ENCODE results near the gene UNC5CL. TPM values are rescaled to one million over a fixed set of nuclear protein-coding genes. Genes with fewer than 3 reads are reported as not detected.

UNC5CL gene
- total and polyA plus RNA-seq, 2 of the 4 experiments (the other 2 are of a cell fraction): not detected

DNA sequence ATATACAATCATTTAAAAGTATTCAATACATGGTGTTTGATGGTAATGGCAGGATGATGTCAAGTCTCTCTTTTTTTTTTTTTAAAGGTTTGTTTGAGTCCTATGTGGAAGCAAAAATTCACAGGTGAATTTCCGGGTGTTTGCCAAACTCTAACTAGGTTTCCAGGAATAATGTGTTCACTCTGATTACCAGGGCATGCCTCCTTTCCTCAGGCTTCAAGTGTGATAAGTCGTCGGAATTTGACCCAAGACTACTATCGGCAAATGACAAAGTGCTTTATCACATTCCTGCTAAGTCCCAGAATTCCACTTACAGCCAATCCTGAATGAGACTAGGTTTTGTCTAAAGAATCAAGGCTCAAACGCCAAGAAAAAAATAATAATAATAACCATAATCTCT, 25.8 kb upstream of the UNC5CL start:
- ATAC-seq (ENCODE audit: low read depth) (no peak), DNase-seq (no peak)
- H2AFZ ChIP-seq (replicated peaks; ENCODE audit: low read length, poor library complexity): no peak overlapping the region
- no peaks in the 10 kb centered on the region for H3K79me1 ChIP-seq (ENCODE audit: low read depth in 1 of 2, low read length in 2 of 2)
- no peak overlapping the region for H3K27ac ChIP-seq (ENCODE audit: insufficient read depth, low read length)
- no peaks in the 10 kb centered on the region; the same call in 1 of the 2 replicates for H3K36me3 ChIP-seq (ENCODE audit: control insufficient read depth, insufficient read depth, low read length)
- no CpG with 5 or more reads among the region's 5 CpGs for WGBS, 2 experiments (ENCODE audit: extremely low coverage in 2 of 2, insufficient read length in 1 of 2)
- H3K4me1 ChIP-seq (ENCODE audit: control insufficient read depth, insufficient read depth, low read length): no peaks in the 10 kb centered on the region
- no peak overlapping the region for H2BK15ac ChIP-seq (ENCODE audit: low read depth, low read length)
- no peak overlapping the region for H3K23ac ChIP-seq (ENCODE audit: low read depth, low read length)
- POLR2A ChIA-PET (ENCODE audit: unreplicated experiment): no interaction called here
- TF ChIP-seq MXI1 (IDR thresholded peaks at IDR 0.05; ENCODE audit: borderline replicate concordance, low read depth, low read length) (no peak), RFX5 (IDR thresholded peaks at IDR 0.05; ENCODE audit: low read depth, low read length) (no peak), NFE2L2 (IDR thresholded peaks at IDR 0.05; ENCODE audit: low read depth, low read length) (no peak), CHD1 (IDR thresholded peaks at IDR 0.05; ENCODE audit: low read depth, low read length) (no peak), RCOR1 (IDR thresholded peaks at IDR 0.05; ENCODE audit: insufficient replicate concordance, low read length) (no peak), SMC3 (IDR thresholded peaks at IDR 0.05; ENCODE audit: low read depth, low read length) (no peak), MAZ (IDR thresholded peaks at IDR 0.05; ENCODE audit: borderline replicate concordance, low read depth, low read length) (no peak), POLR2A (IDR thresholded peaks at IDR 0.05; ENCODE audit: low read depth, low read length) (no peak), ELK1 (IDR thresholded peaks at IDR 0.05; ENCODE audit: borderline replicate concordance, low read depth, low read length) (no peak), RAD21 (IDR thresholded peaks at IDR 0.05; ENCODE audit: low read length) (no peak), USF2 (IDR thresholded peaks at IDR 0.05; ENCODE audit: low read depth, low read length) (no peak), FOS (IDR thresholded peaks at IDR 0.05; ENCODE audit: low read depth, low read length) (no peak), BHLHE40 (IDR thresholded peaks at IDR 0.05; ENCODE audit: low read depth, low read length) (no peak), MAFK (IDR thresholded peaks at IDR 0.05; ENCODE audit: low read depth, low read length) (no peak), CEBPB (IDR thresholded peaks at IDR 0.05; ENCODE audit: low read depth, low read length) (no peak)
- TF ChIP-seq, protein P1, sequence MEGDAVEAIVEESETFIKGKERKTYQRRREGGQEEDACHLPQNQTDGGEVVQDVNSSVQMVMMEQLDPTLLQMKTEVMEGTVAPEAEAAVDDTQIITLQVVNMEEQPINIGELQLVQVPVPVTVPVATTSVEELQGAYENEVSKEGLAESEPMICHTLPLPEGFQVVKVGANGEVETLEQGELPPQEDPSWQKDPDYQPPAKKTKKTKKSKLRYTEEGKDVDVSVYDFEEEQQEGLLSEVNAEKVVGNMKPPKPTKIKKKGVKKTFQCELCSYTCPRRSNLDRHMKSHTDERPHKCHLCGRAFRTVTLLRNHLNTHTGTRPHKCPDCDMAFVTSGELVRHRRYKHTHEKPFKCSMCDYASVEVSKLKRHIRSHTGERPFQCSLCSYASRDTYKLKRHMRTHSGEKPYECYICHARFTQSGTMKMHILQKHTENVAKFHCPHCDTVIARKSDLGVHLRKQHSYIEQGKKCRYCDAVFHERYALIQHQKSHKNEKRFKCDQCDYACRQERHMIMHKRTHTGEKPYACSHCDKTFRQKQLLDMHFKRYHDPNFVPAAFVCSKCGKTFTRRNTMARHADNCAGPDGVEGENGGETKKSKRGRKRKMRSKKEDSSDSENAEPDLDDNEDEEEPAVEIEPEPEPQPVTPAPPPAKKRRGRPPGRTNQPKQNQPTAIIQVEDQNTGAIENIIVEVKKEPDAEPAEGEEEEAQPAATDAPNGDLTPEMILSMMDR (conservative IDR thresholded peaks at IDR 0.05; ENCODE audit: low read depth, low read length): no peak
- no peak overlapping the region for H3K4me3 ChIP-seq (ENCODE audit: insufficient read depth, low read depth, low read length)
- H3K9me1 ChIP-seq (ENCODE audit: insufficient read depth, low read length): no peaks in the 10 kb centered on the region
- no peak overlapping the region for H3K4ac ChIP-seq (ENCODE audit: low read depth, low read length)
- H3K14ac ChIP-seq (replicated peaks; ENCODE audit: low read depth, low read length): no peak overlapping the region
- no peak overlapping the region for H4K5ac ChIP-seq (ENCODE audit: low read depth, low read length)
- no peak overlapping the region for H2BK20ac ChIP-seq (ENCODE audit: low read depth, low read length)
- in situ Hi-C loops (cut with MboI; ENCODE audit: low sequenced_read_pairs) (no loop called here), intact Hi-C loops (cut with micrococcal nuclease) (loop anchor here (10.0 kb wide), 2 partner anchors 510 to 1720 kb away; no protein-coding TSS in a partner anchor), dilution Hi-C loops (cut with HindIII; ENCODE audit: low sequenced_read_pairs, unreplicated experiment) (no loop called here)
- no peak overlapping the region for H2BK5ac ChIP-seq (ENCODE audit: low read depth, low read length, poor library complexity, severe bottlenecking)
- H2BK120ac ChIP-seq (ENCODE audit: low read depth, low read length): no peak overlapping the region
- no peak overlapping the region for H3K9ac ChIP-seq (ENCODE audit: low read depth, low read length)
- no peak overlapping the region for H4K91ac ChIP-seq (ENCODE audit: insufficient read depth, low read depth, low read length)
- no peak overlapping the region for H2AK9ac ChIP-seq (replicated peaks; ENCODE audit: low read depth, low read length, poor library complexity)
- H3K18ac ChIP-seq (ENCODE audit: low read depth, low read length): no peak overlapping the region
- no peak overlapping the region for H3K56ac ChIP-seq (ENCODE audit: extremely low read depth, insufficient read depth, low read length)
- H2AK5ac ChIP-seq (ENCODE audit: low read depth, low read length): no peak overlapping the region
- CTCF ChIA-PET: no interaction called here
- H4K20me1 ChIP-seq (ENCODE audit: insufficient read depth, low read length): no peaks in the 10 kb centered on the region
- H4K8ac ChIP-seq (ENCODE audit: low read depth in 2 of 2, low read length in 2 of 2): no peak overlapping the region
- BruUV-seq (replicated peaks): no TSS peak
- no peak overlapping the region for H3K4me2 ChIP-seq (ENCODE audit: low read depth, low read length)
- H3K9me3 ChIP-seq (ENCODE audit: control insufficient read depth, insufficient read depth, low read length): no peaks in the 10 kb centered on the region
- H3K27me3 ChIP-seq (ENCODE audit: control insufficient read depth, insufficient read depth, low read length): no peaks in the 10 kb centered on the region

All from IMR-90 (cell line).